ENCODE results near the gene HBP1.

Gene HBP1

GRCh38 chr7:107168233-107169119 is at the start of gene HBP1:
Gene HBP1 (plus strand): TSS chr7:107169003. CDS start chr7:107179894, 10,891 bp downstream.
- TF ChIP-seq CTCF (IDR thresholded peaks at IDR 0.05; ENCODE audit: insufficient read depth, low read length, missing control alignments): no peak
- DNase-seq (ENCODE audit: low read depth, low spot score): peak; percentile 100
- ChIA-PET POLR2A (interaction anchor here (0.6 to 1.5 kb wide), 6 partner anchors 12 to 1056 kb away, joined by 3 to 5 read pairs (median 4); partner anchors contain the start of genes COG5, DUS4L and SYPL1), CTCF (interaction anchor here (1.0 to 9.9 kb wide), 5 partner anchors 11 to 711 kb away, joined by 3 to 140 read pairs (median 3); no protein-coding TSS in a partner anchor)
- H3K4me3 ChIP-seq (ENCODE audit: low read depth, low read length): peak within 1 kb of the TSS; percentile 95

GRCh38 chr7:107119376-107120105 is 49.3 kb upstream of the HBP1 start:
- POLR2A ChIA-PET: no interaction called here
- no peak overlapping the region for H3K4me3 ChIP-seq (ENCODE audit: low read depth, low read length)
- CTCF ChIA-PET: no interaction called here
- no peak for DNase-seq (ENCODE audit: low read depth, low spot score)
- no peak for TF ChIP-seq CTCF (IDR thresholded peaks at IDR 0.05; ENCODE audit: insufficient read depth, low read length, missing control alignments)

GRCh38 chr7:107122486-107122911 is 46.3 kb upstream of the HBP1 start:
- no peak for DNase-seq (ENCODE audit: low read depth, low spot score)
- H3K4me3 ChIP-seq (ENCODE audit: low read depth, low read length): no peak overlapping the region
- no peak for TF ChIP-seq CTCF (IDR thresholded peaks at IDR 0.05; ENCODE audit: insufficient read depth, low read length, missing control alignments)
- ChIA-PET CTCF (interaction anchor here (0.8 to 2.0 kb wide), 8 partner anchors 9 to 175 kb away, joined by 3 to 7 read pairs (median 3); no protein-coding TSS in a partner anchor), POLR2A (no interaction called here)

- no peak for TF ChIP-seq CTCF (IDR thresholded peaks at IDR 0.05; ENCODE audit: insufficient read depth, low read length, missing control alignments)
- H3K4me3 ChIP-seq (ENCODE audit: low read depth, low read length): no peak overlapping the region
- no peak for DNase-seq (ENCODE audit: low read depth, low spot score)
- ChIA-PET POLR2A (no interaction called here), CTCF (interaction anchor here (0.9 to 2.0 kb wide), 5 partner anchors 8 to 44 kb away, joined by 3 to 7 read pairs (median 5); no protein-coding TSS in a partner anchor)
These were observed 45.4 kb upstream of the HBP1 start for GRCh38 chr7:107123392-107123791.

GRCh38 chr7:107125475-107125874 is 43.3 kb upstream of the HBP1 start:
- DNase-seq (ENCODE audit: low read depth, low spot score): no peak
- ChIA-PET POLR2A (no interaction called here), CTCF (interaction anchor here (1.4 to 1.9 kb wide), 2 partner anchors 23 to 178 kb away, joined by 4 to 6 read pairs; no protein-coding TSS in a partner anchor)
- H3K4me3 ChIP-seq (ENCODE audit: low read depth, low read length): no peak overlapping the region
- TF ChIP-seq CTCF (IDR thresholded peaks at IDR 0.05; ENCODE audit: insufficient read depth, low read length, missing control alignments): no peak

- no peak overlapping the region for H3K4me3 ChIP-seq (ENCODE audit: low read depth, low read length)
- TF ChIP-seq CTCF (IDR thresholded peaks at IDR 0.05; ENCODE audit: insufficient read depth, low read length, missing control alignments): no peak
- POLR2A ChIA-PET: no interaction called here
- CTCF ChIA-PET: no interaction called here
- DNase-seq (ENCODE audit: low read depth, low spot score): no peak
These were observed 40.6 kb upstream of the HBP1 start for GRCh38 chr7:107128217-107128616.
